ENCODE data around the gene SYNE3.

GRCh38 chr14:95479494-95479893, 37.0 kb downstream of the SYNE3 start:
- TF ChIP-seq CTCF (IDR thresholded peaks at IDR 0.05) = no peak
- no peak for TF ChIP-seq POLR2A (IDR thresholded peaks at IDR 0.05)

Data from prostate gland (tissue), 2 donors.